Measurements from ENCODE around the gene LDOC1.

GRCh38 chrX:141183000-141183399, 6.1 kb upstream of the LDOC1 start:
- TF ChIP-seq CTCF (IDR thresholded peaks at IDR 0.05) = no peak
- TF ChIP-seq EP300 (IDR thresholded peaks at IDR 0.05) = no peak
- no peak for TF ChIP-seq POLR2A (IDR thresholded peaks at IDR 0.05)

Measured in tibial nerve (tissue), 4 donors.